Stomach (tissue), 4 donors: ENCODE data around the gene TRIO.

ENCODE experiments used
- EP300 ChIP-seq: sonication (generic); formaldehyde crosslinking; IDR thresholded peaks from one replicate; pipeline ENCODE4 v1.6.1; 2017; ENCODE audit warnings: antibody characterized with exemption
- POLR2A ChIP-seq, 4 donors: fragments of 450-650 bp; IDR thresholded peaks; one replicate each; pipeline ENCODE4 v1.6.1; 2016; ENCODE audit warnings: antibody characterized with exemption in 4 of 4, control low read depth in 2 of 4, mild to moderate bottlenecking in 1 of 4, moderate library complexity in 1 of 4
- POLR2AphosphoS5 ChIP-seq, 3 donors: sonication (generic); formaldehyde crosslinking; IDR thresholded peaks; one replicate each; pipeline ENCODE4 v1.6.1; 2016; ENCODE audit warnings: antibody characterized with exemption in 3 of 3
- TF ChIP-seq, protein P1 (sequence below), 7 experiments: fragments of 450-650 bp in 4 of 7; fragments of 200-600 bp in 3 of 7; sonication (generic) in 3 of 7; IDR thresholded peaks; one replicate each; pipeline ENCODE4 v1.5.1; 2016 to 2019; ENCODE audit warnings: antibody characterized with exemption in 7 of 7, control low read depth in 2 of 7, mild to moderate bottlenecking in 1 of 7

DNA sequence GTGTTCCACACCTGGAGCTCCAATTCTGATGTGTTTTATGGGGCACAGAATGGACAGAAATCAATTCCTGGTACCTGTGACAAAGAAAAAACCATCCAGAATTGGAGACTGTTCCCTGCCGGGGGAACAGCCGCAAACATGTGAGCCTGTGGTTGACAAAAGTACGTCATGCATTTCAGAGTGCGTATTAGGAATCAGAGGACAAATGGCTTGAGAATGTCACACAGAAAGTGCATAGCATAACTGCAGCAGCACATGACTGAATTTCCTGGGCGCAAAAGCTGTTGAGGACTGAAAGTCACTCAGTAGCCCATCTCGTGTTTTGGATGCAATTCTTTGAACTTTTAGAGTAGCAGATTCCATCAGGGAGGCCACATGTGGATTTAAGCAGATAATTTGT lies 85.1 kb downstream of the TRIO start:
- TF ChIP-seq, protein P1, sequence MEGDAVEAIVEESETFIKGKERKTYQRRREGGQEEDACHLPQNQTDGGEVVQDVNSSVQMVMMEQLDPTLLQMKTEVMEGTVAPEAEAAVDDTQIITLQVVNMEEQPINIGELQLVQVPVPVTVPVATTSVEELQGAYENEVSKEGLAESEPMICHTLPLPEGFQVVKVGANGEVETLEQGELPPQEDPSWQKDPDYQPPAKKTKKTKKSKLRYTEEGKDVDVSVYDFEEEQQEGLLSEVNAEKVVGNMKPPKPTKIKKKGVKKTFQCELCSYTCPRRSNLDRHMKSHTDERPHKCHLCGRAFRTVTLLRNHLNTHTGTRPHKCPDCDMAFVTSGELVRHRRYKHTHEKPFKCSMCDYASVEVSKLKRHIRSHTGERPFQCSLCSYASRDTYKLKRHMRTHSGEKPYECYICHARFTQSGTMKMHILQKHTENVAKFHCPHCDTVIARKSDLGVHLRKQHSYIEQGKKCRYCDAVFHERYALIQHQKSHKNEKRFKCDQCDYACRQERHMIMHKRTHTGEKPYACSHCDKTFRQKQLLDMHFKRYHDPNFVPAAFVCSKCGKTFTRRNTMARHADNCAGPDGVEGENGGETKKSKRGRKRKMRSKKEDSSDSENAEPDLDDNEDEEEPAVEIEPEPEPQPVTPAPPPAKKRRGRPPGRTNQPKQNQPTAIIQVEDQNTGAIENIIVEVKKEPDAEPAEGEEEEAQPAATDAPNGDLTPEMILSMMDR (IDR thresholded peaks at IDR 0.05), result no peak
- no peak for TF ChIP-seq EP300
- TF ChIP-seq POLR2AphosphoS5 (IDR thresholded peaks at IDR 0.05), result no peak
- TF ChIP-seq POLR2A (IDR thresholded peaks at IDR 0.05), result no peak
